MM.1S (cell line): ENCODE data around the gene ADAMTSL3.

ENCODE experiments used
- CTCF ChIP-seq: fragments of 300-600 bp; sonication (generic); IDR thresholded peaks from 2 replicates; pipeline ENCODE4 v1.5.1; 2016; ENCODE audit warnings: antibody characterized with exemption, low read length, mixed read lengths
- EZH2 ChIP-seq: fragments of 300-600 bp; sonication (generic); optimal IDR thresholded peaks from 2 replicates; pipeline ENCODE3; 2017; ENCODE audit warnings: low read depth, mild to moderate bottlenecking, antibody characterized with exemption, low read length, mixed read lengths

GRCh38 chr15:83694536-83694935 lies 40.6 kb downstream of the ADAMTSL3 start:
- no peak for TF ChIP-seq CTCF
- no peak for TF ChIP-seq EZH2
